K562 (cell line): ENCODE results near the gene ARHGEF10L. TPM values are rescaled to one million over a fixed set of nuclear protein-coding genes. Genes with fewer than 3 reads are reported as not detected.

Experiments
- ATAC-seq: fragments of 200-7000 bp; cut with Tn5 transposase; 3 replicates; pipeline ENCODE4 v1.9.1; 2020; ENCODE audit warnings: moderate library complexity
- BruUV-seq: library from RNA; stranded (reverse); fragments of 400-500 nt; replicated peaks from 2 replicates; lab custom pipeline; 2021; lab: Mats Ljungman, UMichigan
- CTCF ChIA-PET: fragments of 300-600 bp; formaldehyde crosslinking; extraction: SDS; loops from one replicate; lab custom pipeline; 2021; ENCODE audit warnings: low intra/inter-chr PET ratio; lab: Yijun Ruan, JAX
- POLR2A ChIA-PET: fragments of 300-600, 350-650 bp; sonication (Branson Sonifier 250); formaldehyde crosslinking; extraction: SDS; loops from one replicate; lab custom pipeline; 2021; ENCODE audit warnings: antibody characterized with exemption, inconsistent platforms; lab: Yijun Ruan, JAX
- DNase-seq, 4 experiments: peaks; one replicate each; pipeline versions ENCODE4 v3.0.0 to v3.0.0-alpha.2; 2011 to 2018; ENCODE audit warnings: low spot score in 3 of 4, mixed read lengths in 3 of 4; ENCODE audit errors: extremely low read depth in 1 of 4
- FAIRE-seq: peaks from 2 replicates; lab custom pipeline; 2011; peaks lifted over from hg19 to GRCh38; lab: Jason Lieb, UNC
- H2AFZ ChIP-seq: 2 replicates; pipeline ENCODE4 v1.6.0; 2011; ENCODE audit warnings: low read depth, low read length, control low read depth, inconsistent platforms
- H3K27ac ChIP-seq: fragments of 200-600 bp; 3 replicates; pipeline ENCODE4 v1.8.0; 2011; ENCODE audit warnings: low read depth, mild to moderate bottlenecking, control low read depth, inconsistent platforms, low read length, moderate library complexity, mixed read lengths; ENCODE audit errors: extremely low read depth
- H3K27me3 ChIP-seq, 2 experiments: fragments of 300-600 bp in 1 of 2; 2 replicates in 1 of 2; 3 replicates in 1 of 2; pipeline versions ENCODE4 v1.6.0 to v1.8.0; 2011; ENCODE audit warnings: inconsistent platforms in 2 of 2, low read length in 2 of 2, mild to moderate bottlenecking in 1 of 2, mixed read lengths in 1 of 2, moderate library complexity in 1 of 2; ENCODE audit not compliant: control insufficient read depth in 2 of 2, insufficient read depth in 2 of 2
- H3K36me3 ChIP-seq: fragments of 300-600 bp; 3 replicates; pipeline ENCODE4 v1.8.0; 2011; ENCODE audit warnings: mild to moderate bottlenecking, low read length, inconsistent platforms; ENCODE audit not compliant: control insufficient read depth, insufficient read depth
- H3K4me1 ChIP-seq, 2 experiments: fragments of 200-600 bp in 1 of 2; replicated peaks in 1 of 2; 2 replicates in 1 of 2; 3 replicates in 1 of 2; pipeline versions ENCODE4 v1.5.1 to v1.8.0; 2011; ENCODE audit warnings: inconsistent platforms in 2 of 2, low read length in 2 of 2, mild to moderate bottlenecking in 1 of 2, mixed read lengths in 1 of 2, moderate library complexity in 1 of 2; ENCODE audit not compliant: control insufficient read depth in 2 of 2, insufficient read depth in 2 of 2
- H3K4me2 ChIP-seq: 2 replicates; pipeline ENCODE4 v1.6.1; 2011; ENCODE audit warnings: low read length, control low read depth, inconsistent platforms, mixed read lengths; ENCODE audit not compliant: insufficient read depth
- H3K4me3 ChIP-seq: fragments of 200-600 bp; sonication (generic), shearing (Covaris generic); 2 replicates; pipeline ENCODE4 v1.5.1; 2016; ENCODE audit warnings: control low read depth, inconsistent platforms
- H3K79me2 ChIP-seq: fragments of 200-600 bp; 3 replicates; pipeline ENCODE4 v1.8.0; 2011; ENCODE audit warnings: low read length, inconsistent platforms; ENCODE audit not compliant: control insufficient read depth, insufficient read depth
- H3K9ac ChIP-seq, 2 experiments: 2 replicates each; pipeline versions ENCODE4 v1.6.0 to v1.6.1; 2011; ENCODE audit warnings: low read depth in 2 of 2, low read length in 2 of 2, control low read depth in 1 of 2, inconsistent platforms in 1 of 2, mild to moderate bottlenecking in 1 of 2, mixed read lengths in 1 of 2; ENCODE audit not compliant: insufficient read depth in 1 of 2
- H3K9me1 ChIP-seq: one replicate; pipeline ENCODE4 v1.6.0; 2011; ENCODE audit warnings: inconsistent platforms, mild to moderate bottlenecking, low read length, moderate library complexity; ENCODE audit not compliant: control insufficient read depth, insufficient read depth
- H3K9me3 ChIP-seq: replicated peaks from 2 replicates; pipeline ENCODE4 v1.5.1; 2011; ENCODE audit warnings: low read depth, low read length, inconsistent platforms; ENCODE audit not compliant: control insufficient read depth, insufficient read depth
- H4K20me1 ChIP-seq: replicated peaks from 2 replicates; pipeline ENCODE4 v1.6.1; 2011; ENCODE audit warnings: low read length, inconsistent platforms, mixed read lengths; ENCODE audit not compliant: control insufficient read depth, insufficient read depth
- BDP1 ChIP-seq: IDR thresholded peaks from 3 replicates; pipeline ENCODE4 v1.6.1; 2011; ENCODE audit not compliant: insufficient read length, insufficient read depth
- HOXB6 ChIP-seq: fragments of 250-450 bp; sonication (Bioruptor Pico); IDR thresholded peaks from 2 replicates; pipeline ENCODE4 v1.5.1; 2022; ENCODE audit warnings: mild to moderate bottlenecking, borderline replicate concordance
- MBD2 ChIP-seq: sonication (generic); IDR thresholded peaks from 2 replicates; pipeline ENCODE4 v1.6.1; 2016; ENCODE audit warnings: low read depth, borderline replicate concordance
- MCM5 ChIP-seq: fragments of 450-650 bp; IDR thresholded peaks from 2 replicates; pipeline ENCODE4 v1.6.1; 2016; ENCODE audit warnings: low read depth
- ZFP36 ChIP-seq: fragments of 150-350 bp; IDR thresholded peaks from 2 replicates; pipeline ENCODE4 v1.6.1; 2018; ENCODE audit warnings: low read length, low read depth; ENCODE audit not compliant: partially characterized antibody
- ZNF511 ChIP-seq: sonication (generic); formaldehyde crosslinking; IDR thresholded peaks from 2 replicates; pipeline ENCODE4 v1.8.0; 2022; ENCODE audit warnings: mild to moderate bottlenecking, missing genetic modification reagents
- WGBS: fragments of 100-300 bp; shearing (Covaris generic); methylation state at CpG from one replicate; pipeline ENCODE4 v1.1.6; 2016; ENCODE audit warnings: low coverage, mixed read lengths; ENCODE audit not compliant: insufficient coverage; ENCODE audit errors: missing lambda C conversion rate; 5-methylcytosine and 5-hydroxymethylcytosine counted together
- in situ Hi-C: fragments of 300-500 bp; cut with MboI; formaldehyde crosslinking; loops from 4 replicates; pipeline ENCODE4 v1.15.0; 2018; ENCODE audit warnings: inconsistent platforms, mixed read lengths
- intact Hi-C: fragments of 100-400 bp; cut with micrococcal nuclease; formaldehyde crosslinking; loops from 2 replicates; pipeline ENCODE4 v1.14.2; 2022
- polyA plus RNA-seq, 8 experiments: library from polyadenylated mRNA; depleted of rRNA in 4 of 8; stranded (reverse) in 5 of 8; unstranded in 3 of 8; fragments of >200 nt; fragmentation: Nextera tagmentation in 2 of 8; fragmentation: Illumina TruSeq in 1 of 8; extraction: Ambion mirVana in 2 of 8; extraction: Trizol in 1 of 8; gene quantifications; 2 replicates each; pipeline versions ENCODE4 v1.2.1 to v1.2.3, GENCODE V29; 2011 to 2014; ENCODE audit warnings: inconsistent platforms in 1 of 8, missing spikeins in 1 of 8
- total RNA-seq, 7 experiments: library from RNA; depleted of rRNA in 6 of 7; stranded (reverse); fragments of >200 nt in 6 of 7; fragmentation: Illumina TruSeq in 2 of 7; extraction: Trizol in 2 of 7; gene quantifications; 2 replicates each; pipeline versions ENCODE4 v1.2.1 to v1.2.3, GENCODE V29; 2011 to 2021; ENCODE audit warnings: low replicate concordance in 1 of 7

Gene ARHGEF10L
- total and polyA plus RNA-seq, 9 of the 15 experiments (the other 6 are each of a cell fraction or from before 2014, with no cell fraction given) = 0.09 to 0.13 TPM; not detected in 7

GRCh38 chr1:17670587-17671313 lies 131.3 kb downstream of the ARHGEF10L start:
- no TSS peak for BruUV-seq
- ChIA-PET POLR2A (interaction anchor here (0.6 to 0.7 kb wide), 2 partner anchors 184 to 506 kb away, joined by 3 read pairs; no protein-coding TSS in a partner anchor), CTCF (no interaction called here)
- H3K4me3 ChIP-seq = no peak overlapping the region
- peaks cover 0 to 4% of the 10 kb centered on the region in 2 experiments; a peak in 1 of 5 replicates for H3K4me1 ChIP-seq
- H3K79me2 ChIP-seq = no peaks in the 10 kb centered on the region
- ATAC-seq (no peak), DNase-seq (no peak), FAIRE-seq (no peak)
- in situ Hi-C loops = loop anchor here (10.0 kb wide), 1 partner anchor 554 kb away; no protein-coding TSS in a partner anchor
- no peaks in the 10 kb centered on the region for H3K36me3 ChIP-seq
- 3% methylated on average over 27 of the region's 27 CpGs for WGBS
- H3K27ac ChIP-seq = no peak overlapping the region
- intact Hi-C loops = no loop called here
- peaks cover 17 to 63% of the 10 kb centered on the region in 2 experiments for H3K27me3 ChIP-seq
- no peaks in the 10 kb centered on the region for H3K9me3 ChIP-seq
- H3K4me2 ChIP-seq = no peak overlapping the region
- no peak overlapping the region for H3K9ac ChIP-seq
- TF ChIP-seq MCM5 (no peak), BDP1 (no peak), HOXB6 (CRISPR knock-in tag) (no peak), ZNF511 (CRISPR knock-in tag) (no peak), ZFP36 (peak; percentile 65), MBD2 (no peak)
- no peak overlapping the region for H2AFZ ChIP-seq
- H3K9me1 ChIP-seq = no peaks in the 10 kb centered on the region
- H4K20me1 ChIP-seq = peaks cover 23% of the 10 kb centered on the region
